NCI-H524 treated with DMSO at 0.1 percent for 48 hours (cell line): ENCODE results near the gene TECPR2.
"Not testable (repeated sequence)": the region's sequence is repeated elsewhere in the genome, so short reads cannot be mapped to it uniquely, and the experiment has no call there.

Experiments
- DNase-seq: peaks from one replicate; lab custom pipeline; 2025; lab: John Stamatoyannopoulos, UW

The TECPR2 gene

DNA sequence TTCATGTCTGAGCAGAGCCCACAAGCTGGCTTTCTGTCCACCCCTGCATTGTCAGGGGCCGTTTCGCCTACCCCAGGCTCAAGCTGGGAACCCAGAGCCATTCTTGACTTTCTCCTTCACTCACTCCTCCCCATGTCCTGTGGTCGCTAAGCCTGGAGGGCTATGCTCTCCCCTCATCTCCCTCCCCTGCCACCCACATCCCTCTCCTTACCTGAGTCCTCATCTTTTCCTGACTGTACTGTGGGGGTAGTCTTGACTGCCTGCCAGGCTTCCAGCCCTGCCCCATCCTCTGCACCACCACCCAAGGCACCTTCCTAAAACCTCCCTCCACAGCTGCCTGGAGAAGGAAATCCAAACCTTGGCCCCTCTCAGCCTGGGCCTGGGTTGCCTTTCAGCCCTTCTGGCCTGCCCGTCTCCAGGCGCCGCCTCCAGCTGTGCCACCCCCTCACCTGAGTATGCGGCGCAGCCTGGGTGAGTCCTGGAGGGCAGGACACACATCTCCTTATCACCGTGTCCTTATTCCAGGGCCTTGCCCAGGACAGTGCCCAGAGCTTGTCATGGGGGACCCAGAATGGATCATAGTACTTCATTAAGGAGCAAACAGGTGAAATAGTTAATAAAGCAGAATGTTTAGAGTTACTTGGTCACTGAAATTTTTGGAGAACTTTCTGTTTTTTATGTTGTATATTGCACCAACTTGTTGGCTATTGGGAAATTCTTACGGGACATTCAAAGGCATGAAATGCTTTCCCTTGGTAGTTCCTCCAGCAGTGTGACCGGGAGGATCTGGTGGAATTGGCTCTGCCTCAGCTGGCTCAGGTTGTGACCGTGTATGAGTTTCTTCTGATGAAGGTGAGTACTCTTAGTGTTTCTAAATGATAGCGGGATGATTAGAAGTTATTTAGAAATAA is 28.7 kb upstream of the TECPR2 start:
- DNase-seq, result no peak

DNA sequence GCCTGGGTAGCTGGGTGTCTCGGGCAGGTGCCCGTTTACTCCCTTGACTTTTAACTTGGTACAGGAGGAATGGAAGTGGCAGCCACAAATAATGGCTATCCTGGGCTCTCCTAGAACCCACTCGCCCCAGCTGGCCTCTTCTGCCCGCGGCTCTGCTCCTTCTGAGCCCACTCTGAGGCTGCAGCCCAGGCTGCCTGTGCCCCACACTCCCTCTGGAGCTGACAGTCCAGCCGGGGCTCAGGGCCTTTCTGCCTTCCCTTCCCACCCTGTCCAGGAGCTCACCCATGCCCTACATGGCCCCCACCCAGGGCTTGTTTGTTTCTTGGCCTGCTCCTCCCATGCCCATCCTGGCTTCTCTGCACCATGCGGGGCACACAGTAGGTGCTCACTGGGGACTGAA is 27.6 kb upstream of the TECPR2 start:
- no peak for DNase-seq

GRCh38 chr14:102338724-102339123 is 24.0 kb upstream of the TECPR2 start:
- no peak for DNase-seq

- no peak for DNase-seq
These were observed 21.2 kb upstream of the TECPR2 start for GRCh38 chr14:102341566-102341965.

DNA sequence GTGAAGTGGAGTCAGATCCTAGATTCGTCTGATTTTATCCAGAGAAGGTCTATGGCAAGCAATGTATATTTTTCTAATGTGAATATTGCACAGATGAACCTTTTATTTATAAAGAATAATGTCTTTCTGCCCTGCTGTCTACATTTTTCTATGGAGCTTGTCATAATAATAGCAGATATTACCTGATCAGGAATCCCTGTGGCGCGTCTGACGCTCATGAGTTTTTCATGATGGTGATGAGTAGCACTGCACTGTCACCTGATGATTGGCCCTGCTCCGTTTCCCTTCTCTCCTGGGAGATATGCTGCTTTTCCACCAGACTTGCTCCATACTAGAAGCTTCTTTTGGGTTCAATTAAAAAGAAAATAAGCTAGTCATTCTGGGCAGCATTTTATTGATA is 20.5 kb upstream of the TECPR2 start:
- DNase-seq, result no peak

GRCh38 chr14:102344084-102344483 is 18.7 kb upstream of the TECPR2 start:
- DNase-seq, result no peak

DNA sequence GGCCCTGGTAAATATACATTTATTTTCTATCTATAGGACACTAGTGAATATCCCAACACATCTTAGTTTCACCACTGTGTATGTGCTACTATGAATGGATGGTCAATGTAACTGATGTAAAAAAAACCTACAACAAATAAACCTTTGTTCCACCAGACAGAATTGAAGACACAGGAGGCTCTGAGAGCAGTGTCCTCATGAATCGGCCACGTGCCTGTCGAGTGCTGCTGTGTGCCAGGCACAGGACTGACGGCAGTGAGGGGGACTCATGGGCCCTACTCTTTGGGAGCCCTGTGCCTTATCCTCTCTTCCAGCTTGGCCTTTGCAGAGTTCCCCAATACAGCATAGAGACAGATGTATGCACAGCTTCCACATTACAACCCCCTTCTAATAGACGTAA is 18.3 kb upstream of the TECPR2 start:
- no peak for DNase-seq

GRCh38 chr14:102345232-102345631 is 17.5 kb upstream of the TECPR2 start:
- no peak for DNase-seq

GRCh38 chr14:102346645-102347044 is 16.1 kb upstream of the TECPR2 start:
- DNase-seq, result no peak

DNA sequence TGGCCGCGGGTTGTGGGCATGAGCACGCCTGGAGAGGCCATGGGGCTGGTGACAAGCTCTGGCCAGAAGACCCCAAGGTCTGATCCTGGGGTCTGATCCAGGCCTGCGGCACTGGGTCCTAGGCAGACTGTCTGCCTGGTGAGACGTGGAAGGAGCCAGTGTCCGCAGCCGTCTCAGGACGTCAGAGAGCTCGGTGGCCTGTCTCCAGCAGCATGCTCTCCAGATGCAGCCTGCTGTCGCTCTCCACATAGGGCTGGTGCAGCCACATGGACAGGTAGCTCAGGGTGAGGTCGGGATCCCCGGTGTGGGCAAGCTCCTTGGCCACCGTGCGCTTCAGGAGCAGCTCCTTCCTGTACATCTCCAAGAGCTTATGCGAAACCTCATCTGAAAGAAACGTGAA is 14.4 kb upstream of the TECPR2 start:
- DNase-seq, result no peak

- no peak for DNase-seq
These were observed 11.7 kb upstream of the TECPR2 start for GRCh38 chr14:102351023-102351422.

- not testable (repeated sequence) for DNase-seq
These were observed 11.1 kb upstream of the TECPR2 start for GRCh38 chr14:102351593-102351992.

GRCh38 chr14:102352213-102352612 is 10.5 kb upstream of the TECPR2 start:
- DNase-seq, result no peak

GRCh38 chr14:102353126-102353619 is 9.6 kb upstream of the TECPR2 start:
- no peak for DNase-seq

GRCh38 chr14:102356280-102356679 is 6.5 kb upstream of the TECPR2 start:
- no peak for DNase-seq

GRCh38 chr14:102359341-102359740 is 3.4 kb upstream of the TECPR2 start:
- DNase-seq, result no peak

DNA sequence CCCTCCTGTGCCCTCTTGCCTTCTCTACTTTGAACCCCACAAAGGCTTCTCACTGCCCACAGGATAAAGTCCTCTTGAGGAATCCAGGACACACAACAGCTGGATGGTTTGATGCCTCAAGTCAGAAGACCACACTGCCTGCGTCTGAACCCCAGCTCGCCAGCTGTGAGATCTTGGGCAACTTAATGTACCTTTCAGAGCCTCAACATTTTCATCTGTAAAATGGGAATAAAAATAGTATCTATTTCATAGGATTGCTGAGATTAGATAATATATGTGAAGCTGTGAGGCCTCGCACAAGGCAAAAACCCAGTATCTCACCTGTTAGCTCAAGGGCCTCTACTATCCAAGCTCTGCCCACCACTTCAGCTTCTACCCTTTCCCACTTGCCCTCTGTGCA is 2.4 kb upstream of the TECPR2 start:
- DNase-seq, result no peak

DNA sequence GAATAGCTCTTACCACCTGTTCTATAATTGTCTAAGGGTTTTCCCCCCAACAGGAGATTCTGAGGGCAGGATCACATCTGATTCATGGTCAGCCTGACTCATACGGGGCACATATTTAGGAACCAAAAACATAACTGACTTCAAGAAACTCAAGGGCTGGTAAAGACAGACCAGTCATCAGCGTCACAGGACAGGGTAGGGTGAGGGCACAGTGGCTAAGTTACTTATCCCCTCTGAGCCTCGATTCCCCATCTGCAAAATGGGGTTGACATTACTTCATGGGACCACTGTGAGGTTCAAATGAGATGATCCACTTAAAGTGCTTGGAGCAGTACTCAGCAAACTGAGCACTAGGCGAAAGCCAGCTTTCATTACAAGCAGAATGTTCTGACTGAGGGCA is 657 bp upstream of the TECPR2 start:
- DNase-seq, result no peak

- DNase-seq, result no peak
These were observed 622 bp downstream of the TECPR2 start for GRCh38 chr14:102363182-102363943.

DNA sequence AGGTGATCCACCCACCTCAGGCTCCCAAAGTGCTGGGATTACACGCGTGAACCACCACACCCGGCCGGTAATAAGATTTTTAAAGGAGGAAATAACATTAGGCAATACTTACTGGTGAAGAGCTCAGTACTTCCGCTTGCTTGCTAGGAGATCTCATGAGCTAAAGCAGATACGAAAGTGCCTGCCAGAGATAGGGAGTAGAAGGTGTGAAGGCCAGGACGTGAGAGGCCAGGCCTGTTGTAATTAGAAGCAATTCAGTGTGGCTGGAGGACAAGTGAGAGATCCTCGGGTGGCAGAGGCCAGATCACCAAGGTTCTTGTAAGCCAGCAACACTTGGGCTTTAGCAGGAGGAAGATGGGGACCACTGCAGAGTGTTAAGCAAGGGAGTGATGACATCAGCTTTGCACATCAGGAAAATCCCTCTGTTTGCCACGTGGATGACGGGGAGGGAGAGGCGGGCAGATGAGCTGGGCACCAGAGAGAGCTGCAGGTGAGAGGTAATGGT is 7.6 kb downstream of the TECPR2 start:
- no peak for DNase-seq

DNA sequence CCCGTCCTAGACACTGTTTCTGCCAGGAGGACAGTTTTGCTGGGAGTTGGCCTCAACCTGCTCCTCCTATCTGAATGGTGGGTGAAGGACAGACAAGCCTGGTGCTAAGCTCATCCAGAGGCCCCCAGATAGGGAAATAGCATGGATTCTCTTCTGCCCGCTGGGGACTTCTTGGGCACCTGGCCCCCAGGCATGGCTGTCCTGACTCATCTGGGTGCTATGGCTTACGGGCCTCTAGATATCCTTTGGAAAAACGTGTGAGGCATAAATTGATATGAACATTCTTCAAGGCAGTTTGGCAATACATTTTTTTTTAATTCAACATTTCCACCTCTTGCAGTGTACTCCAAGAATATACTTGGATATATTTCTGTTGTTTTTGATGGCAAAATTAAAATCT is 8.6 kb downstream of the TECPR2 start:
- DNase-seq, result no peak

- no peak for DNase-seq
These were observed 10.4 kb downstream of the TECPR2 start for GRCh38 chr14:102373110-102373509.

DNA sequence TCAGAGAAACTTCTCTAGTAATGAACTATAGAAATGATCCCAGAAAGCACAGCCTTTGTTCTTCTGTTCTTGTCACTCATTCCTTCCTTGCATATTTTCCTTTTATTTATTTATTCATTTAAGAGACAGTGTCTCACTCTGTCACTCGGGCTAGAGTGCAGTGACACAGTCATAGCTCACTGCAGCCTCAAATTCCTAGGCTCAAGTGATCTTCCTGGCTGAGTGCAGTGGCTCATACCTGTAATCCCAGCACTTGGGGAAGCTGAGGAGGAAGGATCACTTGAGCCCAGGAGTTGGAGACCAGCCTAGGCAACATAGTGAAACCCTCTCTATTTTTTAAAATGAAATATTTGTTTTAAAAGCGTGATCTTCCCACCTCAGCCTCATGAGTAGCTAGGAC is 11.5 kb downstream of the TECPR2 start:
- DNase-seq, result no peak
